ENCODE results near the gene PCNX3. TPM values are rescaled to one million over a fixed set of nuclear protein-coding genes. Genes with fewer than 3 reads are reported as not detected.

Gene PCNX3
- total and polyA plus RNA-seq, 10 of the 15 experiments (the other 5 are each of a cell fraction or from before 2014, with no cell fraction given), result 0.03 to 46.6 (median 8.4) TPM

DNA sequence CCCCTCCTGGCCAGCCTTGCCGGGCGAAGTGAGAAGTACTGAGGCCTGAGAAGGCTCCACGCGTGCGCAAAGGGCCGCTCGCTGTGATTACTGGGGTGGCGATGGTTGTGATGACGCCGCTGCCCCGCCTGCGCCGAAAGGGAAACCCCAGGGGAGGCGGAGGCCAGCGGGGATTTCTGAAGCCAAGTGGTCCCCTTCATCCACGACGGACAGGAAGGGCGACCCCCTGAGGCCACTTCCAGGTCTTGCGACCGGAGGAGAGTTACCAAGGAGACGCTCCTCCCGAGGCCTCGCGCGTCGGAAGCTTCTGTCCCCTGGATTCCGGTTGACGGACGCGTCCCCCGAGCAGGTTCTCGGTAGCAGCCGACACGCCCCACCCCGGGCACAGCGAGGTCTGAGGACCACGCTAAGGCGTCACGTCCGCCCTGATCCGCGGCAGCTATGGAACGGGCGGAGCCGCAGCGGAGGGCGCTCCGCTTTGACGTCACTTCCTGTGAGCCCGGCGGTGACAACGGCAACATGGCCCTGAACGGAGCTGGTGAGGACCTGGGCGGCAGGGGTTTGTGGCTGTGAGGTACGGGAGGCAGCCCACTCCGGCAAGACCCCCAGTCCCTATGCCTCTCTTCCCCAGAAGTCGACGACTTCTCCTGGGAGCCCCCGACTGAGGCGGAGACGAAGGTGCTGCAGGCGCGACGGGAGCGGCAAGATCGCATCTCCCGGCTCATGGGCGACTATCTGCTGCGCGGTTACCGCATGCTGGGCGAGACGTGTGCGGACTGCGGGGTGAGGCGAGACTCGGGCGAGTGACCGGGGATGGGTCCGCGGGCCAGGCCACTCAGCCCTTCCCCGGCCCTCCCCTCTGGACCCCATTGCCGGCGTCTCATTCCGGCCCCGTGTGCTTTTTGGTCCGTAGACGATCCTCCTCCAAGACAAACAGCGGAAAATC lies 45.3 kb upstream of the PCNX3 start, which contains the start of gene ZNRD2 (continued):
- TF ChIP-seq TCF7 (IDR thresholded peaks at IDR 0.05; ENCODE audit: borderline replicate concordance) (no peak), ZNF622 (IDR thresholded peaks at IDR 0.05) (no peak), SP1 (IDR thresholded peaks at IDR 0.05; ENCODE audit: low read depth, low read length) (peak; percentile 96), NFIC (IDR thresholded peaks at IDR 0.05; ENCODE audit: low read depth, low read length) (no peak), NRF1 (conservative IDR thresholded peaks at IDR 0.05; ENCODE audit: low read depth, low read length) (peak; percentile 78), MYB (IDR thresholded peaks at IDR 0.05; ENCODE audit: borderline replicate concordance, low read depth, low read length) (no peak), SMAD1 (IDR thresholded peaks at IDR 0.05; ENCODE audit: low read depth, partially characterized antibody) (peak; percentile 6), POLR2AphosphoS2 (IDR thresholded peaks at IDR 0.05; ENCODE audit: low read depth, low read length) (0 out of 2 replicates have a peak, but pooled peaks have one; percentile 57), BMI1 (IDR thresholded peaks at IDR 0.05; ENCODE audit: borderline replicate concordance) (peak; percentile 29; the same call in 1 of the 2 replicates), NR2C2 (IDR thresholded peaks at IDR 0.05; ENCODE audit: borderline replicate concordance, control insufficient read depth, insufficient read length, low read depth) (no peak), IRF4 (IDR thresholded peaks at IDR 0.05; ENCODE audit: low read depth, low read length) (peak; percentile 71), SPI1 (IDR thresholded peaks at IDR 0.05; ENCODE audit: borderline replicate concordance, insufficient read depth, low read depth, low read length) (no peak), LARP7 (IDR thresholded peaks at IDR 0.05) (peak; percentile 65), NFYA (IDR thresholded peaks at IDR 0.05; ENCODE audit: borderline replicate concordance, low read depth, low read length) (no peak), NBN (IDR thresholded peaks at IDR 0.05) (peak; percentile 98), ASH2L (IDR thresholded peaks at IDR 0.05; ENCODE audit: borderline replicate concordance, low read depth) (no peak), NR2C1 (IDR thresholded peaks at IDR 0.05) (peak; percentile 79), KDM1A (IDR thresholded peaks at IDR 0.05; ENCODE audit: borderline replicate concordance) (no peak), RAD21 (IDR thresholded peaks at IDR 0.05; ENCODE audit: insufficient read depth, low read depth, low read length) (peak; percentile 55), WRNIP1 (IDR thresholded peaks at IDR 0.05; ENCODE audit: borderline replicate concordance, low read depth, low read length) (no peak; the same call in none of the 2 replicates), PAX5 (IDR thresholded peaks at IDR 0.05; ENCODE audit: borderline replicate concordance, low read depth, low read length) (peak; percentile 40)
- TF ChIP-seq, protein P1, sequence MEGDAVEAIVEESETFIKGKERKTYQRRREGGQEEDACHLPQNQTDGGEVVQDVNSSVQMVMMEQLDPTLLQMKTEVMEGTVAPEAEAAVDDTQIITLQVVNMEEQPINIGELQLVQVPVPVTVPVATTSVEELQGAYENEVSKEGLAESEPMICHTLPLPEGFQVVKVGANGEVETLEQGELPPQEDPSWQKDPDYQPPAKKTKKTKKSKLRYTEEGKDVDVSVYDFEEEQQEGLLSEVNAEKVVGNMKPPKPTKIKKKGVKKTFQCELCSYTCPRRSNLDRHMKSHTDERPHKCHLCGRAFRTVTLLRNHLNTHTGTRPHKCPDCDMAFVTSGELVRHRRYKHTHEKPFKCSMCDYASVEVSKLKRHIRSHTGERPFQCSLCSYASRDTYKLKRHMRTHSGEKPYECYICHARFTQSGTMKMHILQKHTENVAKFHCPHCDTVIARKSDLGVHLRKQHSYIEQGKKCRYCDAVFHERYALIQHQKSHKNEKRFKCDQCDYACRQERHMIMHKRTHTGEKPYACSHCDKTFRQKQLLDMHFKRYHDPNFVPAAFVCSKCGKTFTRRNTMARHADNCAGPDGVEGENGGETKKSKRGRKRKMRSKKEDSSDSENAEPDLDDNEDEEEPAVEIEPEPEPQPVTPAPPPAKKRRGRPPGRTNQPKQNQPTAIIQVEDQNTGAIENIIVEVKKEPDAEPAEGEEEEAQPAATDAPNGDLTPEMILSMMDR (IDR thresholded peaks at IDR 0.05 in 2 of 3, conservative IDR thresholded peaks at IDR 0.05 in 1 of 3; ENCODE audit: control insufficient read depth in 2 of 3, extremely low read depth in 1 of 3, insufficient read depth in 1 of 3, low read depth in 3 of 3, low read length in 3 of 3), result peak; percentile 69 to 79 (median 69)
- TF ChIP-seq, protein P2, sequence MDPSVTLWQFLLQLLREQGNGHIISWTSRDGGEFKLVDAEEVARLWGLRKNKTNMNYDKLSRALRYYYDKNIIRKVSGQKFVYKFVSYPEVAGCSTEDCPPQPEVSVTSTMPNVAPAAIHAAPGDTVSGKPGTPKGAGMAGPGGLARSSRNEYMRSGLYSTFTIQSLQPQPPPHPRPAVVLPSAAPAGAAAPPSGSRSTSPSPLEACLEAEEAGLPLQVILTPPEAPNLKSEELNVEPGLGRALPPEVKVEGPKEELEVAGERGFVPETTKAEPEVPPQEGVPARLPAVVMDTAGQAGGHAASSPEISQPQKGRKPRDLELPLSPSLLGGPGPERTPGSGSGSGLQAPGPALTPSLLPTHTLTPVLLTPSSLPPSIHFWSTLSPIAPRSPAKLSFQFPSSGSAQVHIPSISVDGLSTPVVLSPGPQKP (IDR thresholded peaks at IDR 0.05; ENCODE audit: low read depth, low read length), result no peak; the same call in 1 of the 2 replicates
- TF ChIP-seq, protein P3, sequence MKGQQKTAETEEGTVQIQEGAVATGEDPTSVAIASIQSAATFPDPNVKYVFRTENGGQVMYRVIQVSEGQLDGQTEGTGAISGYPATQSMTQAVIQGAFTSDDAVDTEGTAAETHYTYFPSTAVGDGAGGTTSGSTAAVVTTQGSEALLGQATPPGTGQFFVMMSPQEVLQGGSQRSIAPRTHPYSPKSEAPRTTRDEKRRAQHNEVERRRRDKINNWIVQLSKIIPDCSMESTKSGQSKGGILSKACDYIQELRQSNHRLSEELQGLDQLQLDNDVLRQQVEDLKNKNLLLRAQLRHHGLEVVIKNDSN (IDR thresholded peaks at IDR 0.05; ENCODE audit: borderline replicate concordance, extremely low read length, insufficient read depth, low read depth, low read length), result no peak
- TF ChIP-seq, protein P4, sequence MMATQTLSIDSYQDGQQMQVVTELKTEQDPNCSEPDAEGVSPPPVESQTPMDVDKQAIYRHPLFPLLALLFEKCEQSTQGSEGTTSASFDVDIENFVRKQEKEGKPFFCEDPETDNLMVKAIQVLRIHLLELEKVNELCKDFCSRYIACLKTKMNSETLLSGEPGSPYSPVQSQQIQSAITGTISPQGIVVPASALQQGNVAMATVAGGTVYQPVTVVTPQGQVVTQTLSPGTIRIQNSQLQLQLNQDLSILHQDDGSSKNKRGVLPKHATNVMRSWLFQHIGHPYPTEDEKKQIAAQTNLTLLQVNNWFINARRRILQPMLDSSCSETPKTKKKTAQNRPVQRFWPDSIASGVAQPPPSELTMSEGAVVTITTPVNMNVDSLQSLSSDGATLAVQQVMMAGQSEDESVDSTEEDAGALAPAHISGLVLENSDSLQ (IDR thresholded peaks at IDR 0.05), result peak; percentile 97
